H7 (cell line): Measurements from ENCODE around the gene HES5. TPM values are rescaled to one million over a fixed set of nuclear protein-coding genes. Genes with fewer than 3 reads are reported as not detected.

Source experiments
- DNase-seq: peaks from one replicate; pipeline ENCODE4 v3.0.0; 2012
- H3K27me3 ChIP-seq: 2 replicates; pipeline ENCODE4 v1.6.0; 2011; ENCODE audit warnings: mild to moderate bottlenecking, low read length; ENCODE audit not compliant: control insufficient read depth, insufficient read depth
- H3K36me3 ChIP-seq: replicated peaks from 2 replicates; pipeline ENCODE4 v1.5.1; 2011; ENCODE audit warnings: low read length; ENCODE audit not compliant: control insufficient read depth, insufficient read depth
- H3K4me3 ChIP-seq: 2 replicates; pipeline ENCODE4 v1.5.1; 2011; ENCODE audit warnings: low read depth, mild to moderate bottlenecking, control low read depth, low read length, moderate library complexity; ENCODE audit not compliant: insufficient read depth
- total RNA-seq: library from RNA; depleted of rRNA; stranded (reverse); fragments of >200 nt; shearing (Covaris generic); gene quantifications from 2 replicates; pipeline ENCODE4 v1.2.3, GENCODE V29; 2014

The HES5 gene
- total RNA-seq, 1 experiment from 2014 or later = 0.07 TPM

DNA sequence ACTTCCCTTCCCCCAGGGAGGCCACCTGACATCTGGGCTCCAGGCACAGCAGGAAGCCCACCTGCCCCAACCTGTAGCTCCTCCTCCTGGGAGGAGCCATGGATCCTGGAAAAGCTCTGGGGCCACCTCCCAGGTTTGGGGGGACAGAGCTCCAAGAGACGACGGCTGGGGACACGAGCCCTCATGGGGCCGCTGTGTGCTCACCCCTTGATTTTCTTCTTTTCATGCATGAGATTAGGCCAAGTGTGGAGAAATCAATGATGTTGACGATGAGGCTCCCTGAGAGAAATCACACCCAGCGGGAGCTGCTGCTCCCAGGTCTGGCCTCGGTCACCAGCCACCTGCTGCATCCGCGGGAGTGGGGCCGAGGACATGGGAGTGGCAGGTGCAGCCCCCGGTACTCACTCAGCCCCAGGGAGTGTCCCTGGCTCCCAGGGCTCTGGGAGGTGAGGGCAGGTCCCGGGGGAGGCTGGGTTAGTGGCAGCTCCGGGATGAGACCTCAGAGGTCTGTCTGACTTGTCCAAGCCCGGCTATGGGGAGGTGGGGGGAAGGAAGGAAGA lies 34.8 kb upstream of the HES5 start:
- no peaks in the 10 kb centered on the region for H3K27me3 ChIP-seq
- DNase-seq = peak; percentile 70
- H3K4me3 ChIP-seq = no peak overlapping the region
- no peaks in the 10 kb centered on the region for H3K36me3 ChIP-seq

DNA sequence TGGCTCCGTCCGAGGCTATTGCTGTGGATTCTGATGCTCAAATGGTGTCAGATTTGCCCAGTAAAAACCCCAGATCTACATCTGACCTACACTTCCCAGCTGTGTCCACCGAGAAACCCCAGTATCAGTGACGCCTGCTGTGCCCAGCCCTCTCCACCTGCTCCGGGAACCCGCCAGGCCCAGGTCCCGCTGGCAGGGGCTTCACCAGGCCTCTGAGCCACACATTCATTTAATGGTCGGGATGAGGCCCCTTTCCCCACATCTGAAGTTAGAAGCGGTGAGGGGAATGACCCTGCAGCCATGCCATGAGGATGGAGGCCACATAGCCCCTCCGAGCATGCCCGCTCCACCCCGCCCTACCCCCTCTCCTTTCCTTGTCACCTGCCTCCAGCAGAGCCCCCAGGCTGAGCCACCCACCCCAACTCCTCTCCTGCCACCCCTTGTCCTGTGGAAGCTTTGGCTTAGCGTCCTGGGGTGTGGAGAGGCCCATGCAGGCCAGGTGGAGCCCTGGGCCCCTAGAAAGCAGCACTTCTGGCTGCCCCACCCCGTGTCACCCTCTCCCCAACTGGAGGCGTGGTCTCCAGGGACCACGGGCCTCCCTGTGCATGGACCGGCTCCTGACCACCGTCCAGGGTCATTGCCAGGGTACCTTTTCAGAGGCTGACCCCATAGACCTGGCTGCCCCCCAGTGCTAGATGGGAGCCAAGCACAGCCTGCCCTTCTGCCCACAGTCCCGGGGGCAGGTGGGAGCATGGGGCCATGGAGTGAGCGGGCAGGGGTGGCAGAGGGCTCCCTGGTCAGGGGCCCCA lies 34.1 kb upstream of the HES5 start:
- DNase-seq = peak; percentile 44
- no peaks in the 10 kb centered on the region for H3K27me3 ChIP-seq
- no peaks in the 10 kb centered on the region for H3K36me3 ChIP-seq
- no peak overlapping the region for H3K4me3 ChIP-seq

DNA sequence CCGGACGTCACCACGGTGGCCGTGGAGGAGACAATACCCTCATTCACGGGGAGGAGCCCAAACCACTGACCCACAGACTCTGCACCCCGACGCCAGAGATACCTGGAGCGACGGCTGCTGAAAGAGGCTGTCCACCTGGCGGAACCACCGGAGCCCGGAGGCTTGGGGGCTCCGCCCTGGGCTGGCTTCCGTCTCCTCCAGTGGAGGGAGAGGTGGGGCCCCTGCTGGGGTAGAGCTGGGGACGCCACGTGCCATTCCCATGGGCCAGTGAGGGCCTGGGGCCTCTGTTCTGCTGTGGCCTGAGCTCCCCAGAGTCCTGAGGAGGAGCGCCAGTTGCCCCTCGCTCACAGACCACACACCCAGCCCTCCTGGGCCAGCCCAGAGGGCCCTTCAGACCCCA lies 33.1 kb upstream of the HES5 start:
- H3K4me3 ChIP-seq = no peak overlapping the region
- DNase-seq = peak; percentile 57
- H3K27me3 ChIP-seq = no peaks in the 10 kb centered on the region
- H3K36me3 ChIP-seq = no peaks in the 10 kb centered on the region

DNA sequence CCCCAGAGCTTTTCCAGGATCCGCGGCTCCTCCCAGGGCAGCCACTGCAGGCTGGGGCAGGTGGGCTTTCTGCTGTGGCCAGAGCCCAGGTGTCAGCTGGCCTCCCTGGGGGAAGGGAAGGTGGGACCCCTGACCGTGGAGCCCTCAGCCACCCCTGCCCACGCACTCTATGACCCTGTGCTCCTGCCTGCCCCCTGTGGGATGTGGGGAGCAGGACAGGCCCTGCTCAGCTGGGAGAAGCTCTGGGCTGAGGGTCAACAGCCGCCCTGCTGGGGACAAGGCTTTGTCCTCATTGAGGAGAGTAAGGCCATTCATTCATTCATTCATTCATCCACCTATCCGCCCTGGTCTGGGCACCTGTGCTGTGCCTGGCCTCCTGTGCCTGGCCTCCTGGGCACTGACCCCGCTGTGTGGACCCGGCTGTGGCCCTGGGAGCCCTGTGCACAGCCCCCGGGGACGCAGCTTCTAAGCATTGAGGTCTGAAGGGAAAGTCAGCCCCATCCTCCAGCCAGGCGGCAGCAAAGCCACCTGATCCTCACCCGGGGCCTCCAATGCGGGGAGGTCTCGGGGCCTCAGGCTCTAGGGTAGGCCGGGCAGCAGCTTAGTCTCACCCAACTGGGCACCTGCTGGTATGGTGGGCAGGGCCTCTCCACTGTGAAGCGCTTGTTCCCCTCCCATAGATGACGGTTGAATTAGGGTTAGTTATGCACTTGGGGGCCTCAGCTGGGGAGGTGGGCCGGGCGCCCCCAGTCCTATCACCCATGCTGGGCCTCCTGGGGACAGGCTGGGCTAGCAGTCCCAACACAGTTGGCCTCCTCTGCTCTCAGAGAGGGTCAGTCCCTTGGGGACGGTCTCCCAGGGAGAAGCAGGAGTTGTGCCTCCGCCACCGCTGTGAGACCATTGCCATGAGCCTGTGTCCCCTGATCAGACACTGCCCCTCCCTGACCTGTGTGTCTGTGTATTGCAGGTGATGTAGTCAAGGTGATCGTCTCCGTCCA lies 32.1 kb upstream of the HES5 start:
- Histone ChIP-seq H3K27me3 (no peaks in the 10 kb centered on the region), H3K4me3 (no peak overlapping the region), H3K36me3 (no peaks in the 10 kb centered on the region)
- peak; percentile 87 for DNase-seq

DNA sequence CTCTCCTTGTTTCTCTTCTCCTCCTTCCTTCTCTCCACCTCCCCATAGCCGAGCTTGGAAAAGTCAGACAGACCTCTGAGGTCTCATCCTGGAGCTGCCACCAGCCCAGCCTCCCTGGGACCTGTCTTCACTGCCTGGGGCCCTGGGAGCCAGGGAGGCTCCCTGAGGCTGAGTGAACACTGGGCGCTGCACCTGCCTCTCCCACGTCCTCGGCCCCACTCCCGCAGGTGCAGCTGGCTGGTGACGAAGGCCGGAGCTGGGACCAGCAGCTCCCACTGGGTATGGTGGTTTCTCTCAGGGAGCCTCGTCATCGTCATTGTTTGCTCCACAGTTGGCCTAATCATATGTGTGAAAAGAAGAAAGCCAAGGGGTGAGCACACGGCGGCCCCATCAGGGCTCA lies 31.4 kb upstream of the HES5 start:
- Histone ChIP-seq H3K27me3 (no peaks in the 10 kb centered on the region), H3K36me3 (no peaks in the 10 kb centered on the region), H3K4me3 (no peak overlapping the region)
- peak; percentile 50 for DNase-seq

DNA sequence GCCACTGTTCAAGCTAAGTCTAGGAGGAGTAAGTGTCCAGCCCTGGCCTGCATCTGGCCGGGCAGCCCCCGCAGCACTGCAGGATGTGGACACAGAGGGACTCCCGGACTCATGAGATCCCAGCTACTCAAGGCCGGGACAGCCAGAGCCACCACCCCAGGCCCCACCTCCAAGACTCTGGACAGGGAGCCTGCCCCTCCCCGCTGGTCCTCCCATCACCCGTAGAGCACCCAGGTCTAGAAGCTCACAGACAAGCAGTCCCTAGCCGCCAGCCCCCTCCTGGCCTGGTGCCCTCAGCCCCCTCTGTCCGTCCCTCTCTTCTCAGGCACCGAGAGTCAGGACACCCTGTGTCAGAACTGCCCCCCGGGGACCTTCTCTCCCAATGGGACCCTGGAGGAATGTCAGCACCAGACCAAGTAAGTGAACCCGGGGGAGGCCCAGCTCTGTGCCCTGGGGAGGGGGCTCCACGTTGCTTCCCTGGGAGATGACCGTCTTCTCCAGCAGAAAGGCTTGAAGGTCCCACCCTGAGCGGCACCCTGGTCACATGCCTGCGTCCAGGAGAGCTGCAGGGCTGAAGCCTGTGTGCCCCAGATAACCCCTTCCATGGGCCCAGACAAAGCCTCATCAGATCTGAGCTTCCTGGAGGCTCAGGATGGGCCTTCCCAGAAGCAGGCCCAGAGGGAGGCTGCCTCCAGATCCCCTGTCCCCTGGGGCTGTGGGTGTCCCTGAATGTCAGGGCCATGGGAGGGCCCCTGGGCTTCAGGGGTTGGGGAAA lies 30.4 kb upstream of the HES5 start:
- DNase-seq = peak; percentile 46
- Histone ChIP-seq H3K36me3 (no peaks in the 10 kb centered on the region), H3K27me3 (no peaks in the 10 kb centered on the region)

DNA sequence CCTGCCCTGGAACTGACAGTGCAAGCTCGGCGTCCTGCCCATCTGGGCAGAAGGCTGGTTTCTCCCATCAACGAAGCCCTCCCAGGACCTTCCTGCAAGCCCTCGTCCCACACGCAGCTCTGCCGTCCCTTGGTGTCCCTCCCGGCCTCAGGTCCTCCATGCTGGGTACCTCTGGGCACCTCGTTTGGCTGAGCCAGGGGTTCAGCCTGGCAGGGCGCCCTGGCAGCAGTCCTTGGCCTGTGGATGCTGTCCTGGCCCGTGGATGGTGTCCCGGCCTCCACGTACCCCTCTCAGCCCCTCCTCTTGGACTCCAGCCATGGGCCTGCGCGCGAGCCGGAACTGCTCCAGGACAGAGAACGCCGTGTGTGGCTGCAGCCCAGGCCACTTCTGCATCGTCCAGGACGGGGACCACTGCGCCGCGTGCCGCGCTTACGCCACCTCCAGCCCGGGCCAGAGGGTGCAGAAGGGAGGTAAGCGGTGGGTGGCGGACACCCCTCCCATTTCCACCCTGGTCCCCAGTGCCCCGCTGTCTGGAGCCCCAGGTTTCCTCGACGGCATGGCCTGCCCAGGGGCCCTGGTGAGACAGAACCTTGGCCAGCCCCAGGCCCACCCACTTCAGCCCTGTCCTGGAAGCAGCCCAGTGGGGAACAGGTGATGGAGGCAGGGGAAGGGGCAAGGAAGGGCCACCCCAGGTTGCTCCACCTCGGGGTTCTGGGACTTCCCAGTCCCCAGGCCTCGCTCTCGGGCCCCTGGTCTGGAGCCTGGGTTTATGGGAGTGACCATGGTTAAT lies 29.6 kb upstream of the HES5 start:
- no peaks in the 10 kb centered on the region for H3K36me3 ChIP-seq
- H3K4me3 ChIP-seq = no peak overlapping the region
- peak; percentile 50 for DNase-seq
- H3K27me3 ChIP-seq = no peaks in the 10 kb centered on the region

More for the DNA sequence above, 30.4 kb upstream of the HES5 start:
- no peak overlapping the region for H3K4me3 ChIP-seq

DNA sequence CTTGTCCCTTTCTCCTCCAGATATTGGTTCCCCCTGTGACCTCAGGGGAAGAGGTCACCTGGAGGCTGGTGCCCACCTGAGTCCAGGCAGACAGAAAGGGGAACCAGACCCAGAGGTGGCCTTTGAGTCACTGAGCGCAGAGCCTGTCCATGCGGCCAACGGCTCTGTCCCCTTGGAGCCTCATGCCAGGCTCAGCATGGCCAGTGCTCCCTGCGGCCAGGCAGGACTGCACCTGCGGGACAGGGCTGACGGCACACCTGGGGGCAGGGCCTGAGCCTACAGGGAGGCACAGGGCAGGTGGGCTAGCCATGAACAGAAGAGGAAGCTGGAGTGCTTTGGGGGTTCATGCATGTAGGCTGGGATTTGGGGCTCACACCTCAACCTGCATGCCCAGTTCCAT lies 28.8 kb upstream of the HES5 start:
- no peaks in the 10 kb centered on the region for H3K36me3 ChIP-seq
- no peak overlapping the region for H3K4me3 ChIP-seq

DNA sequence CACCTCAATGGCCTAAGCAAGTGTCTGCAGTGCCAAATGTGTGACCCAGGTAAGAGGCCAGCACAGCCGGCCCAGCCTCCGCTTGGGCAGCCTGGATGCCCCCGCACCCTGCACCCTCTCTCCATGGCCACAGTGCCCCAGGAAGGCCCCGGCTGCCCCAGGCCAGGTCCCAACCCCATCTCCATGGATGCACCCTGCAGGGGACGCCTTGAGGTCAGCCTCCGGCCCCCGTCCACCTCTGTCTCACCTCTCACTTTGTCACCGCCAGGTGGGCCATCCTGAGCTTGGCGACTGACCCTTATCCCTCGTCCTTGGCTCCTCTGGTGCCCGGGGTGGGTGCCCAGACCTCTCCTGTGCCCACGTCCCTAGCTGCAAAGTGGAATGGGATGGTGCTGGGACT lies 28.4 kb upstream of the HES5 start:
- H3K36me3 ChIP-seq = no peaks in the 10 kb centered on the region
- no peak overlapping the region for H3K4me3 ChIP-seq
- H3K27me3 ChIP-seq = no peaks in the 10 kb centered on the region
- DNase-seq = peak; percentile 46

More for the DNA sequence above, 28.8 kb upstream of the HES5 start:
- no peaks in the 10 kb centered on the region for H3K27me3 ChIP-seq
- peak; percentile 30 for DNase-seq

DNA sequence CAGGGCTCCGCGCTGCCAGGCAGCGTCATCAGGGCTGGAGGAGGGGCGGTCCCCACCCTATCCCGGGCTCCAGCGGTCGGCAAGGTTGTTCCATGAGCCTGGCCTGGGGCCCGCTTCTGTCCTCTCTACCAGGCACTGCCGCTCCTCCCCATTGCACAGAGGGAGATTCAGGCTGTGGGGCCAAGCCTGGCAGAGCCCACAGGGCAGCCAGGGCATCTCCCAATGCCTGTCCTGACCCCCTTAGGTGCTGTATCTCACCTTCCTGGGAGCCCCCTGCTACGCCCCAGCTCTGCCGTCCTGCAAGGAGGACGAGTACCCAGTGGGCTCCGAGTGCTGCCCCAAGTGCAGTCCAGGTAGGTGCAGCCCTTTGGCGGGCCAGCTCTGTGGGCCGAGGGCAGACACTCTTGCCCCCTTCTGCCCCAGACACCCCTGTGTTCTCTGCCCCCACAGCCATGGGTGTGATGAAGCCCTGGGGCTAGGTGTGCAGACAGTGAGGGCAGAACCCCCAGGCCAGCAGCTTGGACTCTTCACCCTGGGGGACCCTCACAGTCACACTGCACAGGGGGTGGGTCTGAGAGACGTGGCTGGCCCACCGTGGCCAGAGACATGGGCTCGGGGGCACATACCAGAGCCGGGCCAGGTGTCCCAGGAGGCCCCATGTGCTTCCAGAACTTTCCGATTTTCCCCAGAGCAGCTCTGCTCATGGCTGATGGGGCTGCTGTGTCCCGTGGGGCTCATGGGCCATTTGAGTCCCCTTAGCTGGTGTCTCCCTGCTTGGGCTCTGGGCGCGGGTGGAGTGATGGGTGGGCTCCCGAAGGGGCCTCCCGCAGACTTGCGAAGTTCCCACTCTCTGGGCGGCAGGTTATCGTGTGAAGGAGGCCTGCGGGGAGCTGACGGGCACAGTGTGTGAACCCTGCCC lies 27.7 kb upstream of the HES5 start:
- Histone ChIP-seq H3K27me3 (no peaks in the 10 kb centered on the region), H3K4me3 (no peak overlapping the region), H3K36me3 (no peaks in the 10 kb centered on the region)
- DNase-seq = peak; percentile 60

DNA sequence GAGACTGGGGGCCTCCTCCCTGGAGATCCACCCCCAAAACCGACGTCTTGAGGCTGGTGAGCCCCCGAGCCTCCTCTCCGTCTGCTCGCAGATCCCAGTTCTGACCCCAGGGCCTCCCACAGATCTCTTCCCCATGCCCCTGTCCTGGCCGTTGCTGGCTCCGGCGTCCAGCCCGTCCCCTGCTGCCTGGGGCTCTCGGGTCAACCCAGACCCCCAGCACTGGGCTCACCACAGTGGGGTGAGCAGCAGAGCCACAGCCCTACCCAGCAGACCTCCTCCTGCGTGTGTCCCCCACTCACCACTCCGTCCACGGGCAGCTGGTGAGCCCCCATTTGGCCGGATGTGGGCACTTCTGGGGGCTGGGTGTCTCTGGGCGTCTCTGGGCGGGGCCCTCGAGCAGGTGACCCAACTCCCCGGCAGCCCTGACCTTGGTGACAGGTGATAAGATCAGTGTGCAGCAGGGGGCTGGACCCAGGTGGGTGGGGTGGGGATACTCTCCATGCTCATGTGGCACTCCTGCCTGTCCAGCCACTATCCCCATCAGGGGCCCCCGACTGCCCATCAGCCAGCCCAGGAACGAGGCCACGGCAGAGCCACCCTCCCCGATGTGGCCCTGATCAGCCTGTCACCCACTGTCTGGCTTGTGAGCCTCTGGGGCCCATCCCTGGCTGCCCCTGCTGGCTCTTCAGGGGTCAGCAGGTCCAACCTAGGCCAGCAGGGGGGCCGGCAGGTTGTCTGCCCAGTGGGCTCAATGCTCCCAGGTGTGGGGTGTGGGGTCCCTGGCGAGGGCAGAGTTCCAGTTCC lies 26.8 kb upstream of the HES5 start:
- no peak for DNase-seq
- H3K27me3 ChIP-seq = no peaks in the 10 kb centered on the region
- no peak overlapping the region for H3K4me3 ChIP-seq
- H3K36me3 ChIP-seq = no peaks in the 10 kb centered on the region

DNA sequence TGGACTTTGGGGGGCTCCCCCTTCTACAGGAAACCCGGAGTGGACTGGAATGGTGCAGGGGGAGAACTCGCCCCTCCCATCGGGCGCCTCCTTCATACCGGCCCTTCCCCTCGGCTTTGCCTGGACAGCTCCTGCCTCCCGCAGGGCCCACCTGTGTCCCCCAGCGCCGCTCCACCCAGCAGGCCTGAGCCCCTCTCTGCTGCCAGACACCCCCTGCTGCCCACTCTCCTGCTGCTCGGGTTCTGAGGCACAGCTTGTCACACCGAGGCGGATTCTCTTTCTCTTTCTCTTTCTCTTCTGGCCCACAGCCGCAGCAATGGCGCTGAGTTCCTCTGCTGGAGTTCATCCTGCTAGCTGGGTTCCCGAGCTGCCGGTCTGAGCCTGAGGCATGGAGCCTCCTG lies 26.2 kb upstream of the HES5 start, which contains the start of gene TNFRSF14:
Gene TNFRSF14 (plus strand): TSS at position 95 of the 401 bp plus-strand sequence. CDS start 294 bp downstream, at position 389.
- DNase-seq = peak; percentile 85
- Histone ChIP-seq H3K36me3 (no peaks in the 10 kb centered on the region), H3K4me3 (no peak within 1 kb of the TSS), H3K27me3 (no peaks in the 10 kb centered on the region)
